IMR-90 (cell line): ENCODE measurements around the gene MASP2. TPM values are rescaled to one million over a fixed set of nuclear protein-coding genes. Genes with fewer than 3 reads are reported as not detected.

Experiments used
- ATAC-seq: fragments of 200-7000 bp; cut with Tn5 transposase; 2 replicates; pipeline ENCODE4 v1.9.1; 2020; ENCODE audit warnings: low read depth, mild to moderate bottlenecking, moderate library complexity
- BruUV-seq: library from RNA; stranded (reverse); fragments of 400-500 nt; replicated peaks from 2 replicates; lab custom pipeline; 2021; lab: Mats Ljungman, UMichigan
- CTCF ChIA-PET: fragments of 300-600 bp; formaldehyde crosslinking; extraction: SDS; loops from one replicate; lab custom pipeline; 2021; ENCODE audit warnings: antibody characterized with exemption; lab: Yijun Ruan, JAX
- POLR2A ChIA-PET: fragments of 300-600 bp; sonication (Branson Sonifier 250); formaldehyde crosslinking; loops from one replicate; lab custom pipeline; 2022; ENCODE audit warnings: antibody characterized with exemption; ENCODE audit not compliant: unreplicated experiment; lab: Charles Lee
- DNase-seq: peaks from one replicate; pipeline ENCODE4 v3.0.0; 2013
- H2AFZ ChIP-seq: replicated peaks from 2 replicates; pipeline ENCODE3; 2013; ENCODE audit warnings: low read length, mild to moderate bottlenecking; ENCODE audit not compliant: poor library complexity
- H2AK5ac ChIP-seq: 2 replicates; pipeline ENCODE4 v1.6.1; 2013; ENCODE audit warnings: low read depth, low read length, inconsistent platforms
- H2AK9ac ChIP-seq: replicated peaks from 2 replicates; pipeline ENCODE3; 2013; ENCODE audit warnings: mild to moderate bottlenecking, low read depth, low read length, moderate library complexity; ENCODE audit not compliant: poor library complexity
- H2BK120ac ChIP-seq: 2 replicates; pipeline ENCODE4 v1.6.1; 2013; ENCODE audit warnings: low read depth, low read length, inconsistent platforms
- H2BK15ac ChIP-seq: 3 replicates; pipeline ENCODE4 v1.6.1; 2013; ENCODE audit warnings: low read depth, low read length, inconsistent platforms
- H2BK20ac ChIP-seq: 2 replicates; pipeline ENCODE4 v1.6.1; 2013; ENCODE audit warnings: low read depth, mild to moderate bottlenecking, inconsistent platforms, low read length, moderate library complexity
- H2BK5ac ChIP-seq: 2 replicates; pipeline ENCODE4 v1.6.1; 2013; ENCODE audit warnings: mild to moderate bottlenecking, low read depth, low read length, inconsistent platforms; ENCODE audit not compliant: poor library complexity, severe bottlenecking
- H3K14ac ChIP-seq: replicated peaks from 2 replicates; pipeline ENCODE4 v1.6.1; 2013; ENCODE audit warnings: low read depth, low read length, inconsistent platforms
- H3K18ac ChIP-seq: 2 replicates; pipeline ENCODE4 v1.6.1; 2013; ENCODE audit warnings: low read depth, low read length, control low read depth
- H3K23ac ChIP-seq: 2 replicates; pipeline ENCODE4 v1.6.1; 2013; ENCODE audit warnings: low read depth, low read length, inconsistent platforms
- H3K27ac ChIP-seq: 2 replicates; pipeline ENCODE4 v1.5.1; 2013; ENCODE audit warnings: mild to moderate bottlenecking, control low read depth, low read length; ENCODE audit not compliant: insufficient read depth
- H3K27me3 ChIP-seq: 2 replicates; pipeline ENCODE4 v1.6.1; 2013; ENCODE audit warnings: low read length; ENCODE audit not compliant: control insufficient read depth, insufficient read depth
- H3K36me3 ChIP-seq: 2 replicates; pipeline ENCODE4 v1.6.1; 2013; ENCODE audit warnings: low read length, mixed read lengths; ENCODE audit not compliant: control insufficient read depth, insufficient read depth
- H3K4ac ChIP-seq: 2 replicates; pipeline ENCODE4 v1.6.1; 2013; ENCODE audit warnings: low read depth, low read length, inconsistent platforms
- H3K4me1 ChIP-seq: 2 replicates; pipeline ENCODE4 v1.6.1; 2013; ENCODE audit warnings: low read length, mixed read lengths; ENCODE audit not compliant: control insufficient read depth, insufficient read depth
- H3K4me2 ChIP-seq: 2 replicates; pipeline ENCODE4 v1.6.1; 2013; ENCODE audit warnings: low read depth, mild to moderate bottlenecking, control low read depth, low read length, moderate library complexity
- H3K4me3 ChIP-seq: 2 replicates; pipeline ENCODE4 v1.5.1; 2013; ENCODE audit warnings: low read depth, mild to moderate bottlenecking, control low read depth, low read length, moderate library complexity; ENCODE audit not compliant: insufficient read depth
- H3K56ac ChIP-seq: 2 replicates; pipeline ENCODE4 v1.6.1; 2013; ENCODE audit warnings: low read length, inconsistent platforms; ENCODE audit not compliant: insufficient read depth; ENCODE audit errors: extremely low read depth
- H3K79me1 ChIP-seq, 2 experiments: 2 replicates each; pipeline ENCODE4 v1.6.1; 2013; ENCODE audit warnings: low read length in 2 of 2, inconsistent platforms in 1 of 2, low read depth in 1 of 2
- H3K9ac ChIP-seq: 2 replicates; pipeline ENCODE4 v1.6.1; 2013; ENCODE audit warnings: low read depth, low read length, control low read depth
- H3K9me1 ChIP-seq: 2 replicates; pipeline ENCODE4 v1.6.1; 2013; ENCODE audit warnings: low read length, inconsistent platforms; ENCODE audit not compliant: insufficient read depth
- H3K9me3 ChIP-seq: 2 replicates; pipeline ENCODE4 v1.6.1; 2013; ENCODE audit warnings: low read length; ENCODE audit not compliant: control insufficient read depth, insufficient read depth
- H4K20me1 ChIP-seq: 2 replicates; pipeline ENCODE4 v1.6.1; 2013; ENCODE audit warnings: low read length, inconsistent platforms; ENCODE audit not compliant: insufficient read depth
- H4K5ac ChIP-seq: 2 replicates; pipeline ENCODE4 v1.6.1; 2013; ENCODE audit warnings: mild to moderate bottlenecking, low read depth, low read length, control low read depth
- H4K8ac ChIP-seq, 2 experiments: 2 replicates each; pipeline ENCODE4 v1.6.1; 2013; ENCODE audit warnings: low read depth in 2 of 2, low read length in 2 of 2, control low read depth in 1 of 2, inconsistent platforms in 1 of 2
- H4K91ac ChIP-seq: 2 replicates; pipeline ENCODE4 v1.6.1; 2013; ENCODE audit warnings: low read depth, low read length, inconsistent platforms; ENCODE audit not compliant: insufficient read depth
- BHLHE40 ChIP-seq: fragments of 150-350 bp; IDR thresholded peaks from 2 replicates; pipeline ENCODE4 v1.6.1; 2016; ENCODE audit warnings: mild to moderate bottlenecking, low read depth, low read length
- CHD1 ChIP-seq: IDR thresholded peaks from 2 replicates; pipeline ENCODE4 v1.6.1; 2012; ENCODE audit warnings: low read depth, low read length, improper control_type of control experiment
- CTCF ChIP-seq: conservative IDR thresholded peaks from 2 replicates; pipeline ENCODE4 v1.5.1; 2012; ENCODE audit warnings: mild to moderate bottlenecking, low read depth, low read length, improper control_type of control experiment
- ELK1 ChIP-seq: fragments of 150-350 bp; IDR thresholded peaks from 2 replicates; pipeline ENCODE4 v1.6.1; 2016; ENCODE audit warnings: low read depth, mild to moderate bottlenecking, low read length, moderate library complexity, borderline replicate concordance
- FOS ChIP-seq: fragments of 150-350 bp; IDR thresholded peaks from 2 replicates; pipeline ENCODE4 v1.6.1; 2016; ENCODE audit warnings: low read depth, low read length
- MAFK ChIP-seq: IDR thresholded peaks from 2 replicates; pipeline ENCODE4 v1.6.1; 2012; ENCODE audit warnings: low read depth, low read length, improper control_type of control experiment
- MAZ ChIP-seq: IDR thresholded peaks from 2 replicates; pipeline ENCODE4 v1.6.1; 2012; ENCODE audit warnings: low read depth, mild to moderate bottlenecking, low read length, improper control_type of control experiment, moderate library complexity, borderline replicate concordance
- MXI1 ChIP-seq: IDR thresholded peaks from 2 replicates; pipeline ENCODE4 v1.6.1; 2012; ENCODE audit warnings: low read depth, mild to moderate bottlenecking, low read length, moderate library complexity, borderline replicate concordance
- NFE2L2 ChIP-seq: fragments of 150-350 bp; IDR thresholded peaks from 2 replicates; pipeline ENCODE4 v1.6.1; 2016; ENCODE audit warnings: low read depth, mild to moderate bottlenecking, low read length
- POLR2A ChIP-seq: IDR thresholded peaks from 2 replicates; pipeline ENCODE4 v1.6.1; 2012; ENCODE audit warnings: mild to moderate bottlenecking, low read depth, low read length
- RAD21 ChIP-seq: IDR thresholded peaks from 2 replicates; pipeline ENCODE4 v1.6.1; 2012; ENCODE audit warnings: low read length, improper control_type of control experiment
- RCOR1 ChIP-seq: IDR thresholded peaks from 2 replicates; pipeline ENCODE4 v1.6.1; 2012; ENCODE audit warnings: mild to moderate bottlenecking, low read length, improper control_type of control experiment; ENCODE audit not compliant: insufficient replicate concordance
- RFX5 ChIP-seq: IDR thresholded peaks from 2 replicates; pipeline ENCODE4 v1.8.0; 2012; ENCODE audit warnings: low read depth, mild to moderate bottlenecking, low read length, moderate library complexity
- SMC3 ChIP-seq: fragments of 150-350 bp; IDR thresholded peaks from 2 replicates; pipeline ENCODE4 v1.6.1; 2016; ENCODE audit warnings: low read depth, mild to moderate bottlenecking, antibody characterized with exemption, low read length, moderate library complexity
- WGBS, 2 experiments: methylation state at CpG; one replicate each; pipeline versions ENCODE4 v1.1.5 to v1.1.7; 2013; ENCODE audit warnings: missing lambda C conversion rate in 2 of 2; ENCODE audit not compliant: insufficient read length in 1 of 2; ENCODE audit errors: extremely low coverage in 2 of 2; 5-methylcytosine and 5-hydroxymethylcytosine counted together
- dilution Hi-C: fragments of 300-500 bp; cut with HindIII; formaldehyde crosslinking; loops from one replicate; pipeline ENCODE4 v1.14.3; 2018; ENCODE audit warnings: low sequenced_read_pairs; ENCODE audit not compliant: unreplicated experiment
- in situ Hi-C: fragments of 300-500 bp; cut with MboI; formaldehyde crosslinking; loops from 3 replicates; pipeline ENCODE4 v1.14.3; 2019; ENCODE audit warnings: low sequenced_read_pairs, inconsistent platforms, mixed read lengths
- intact Hi-C: fragments of 100-400 bp; cut with micrococcal nuclease; formaldehyde crosslinking; loops from 2 replicates; pipeline ENCODE4 v1.10.0; 2022
- polyA plus RNA-seq, 3 experiments: library from polyadenylated mRNA; depleted of rRNA; stranded (reverse); fragments of >200 nt; gene quantifications; 2 replicates each; pipeline ENCODE4 v1.2.3, GENCODE V29; 2012; ENCODE audit warnings: low replicate concordance in 1 of 3
- total RNA-seq: library from RNA; depleted of rRNA; stranded (reverse); fragments of >200 nt; gene quantifications from 2 replicates; pipeline ENCODE4 v1.2.3, GENCODE V29; 2012
- TF ChIP-seq, protein P1 (sequence below): fragments of 150-350 bp; IDR thresholded peaks from 2 replicates; pipeline ENCODE4 v1.6.1; 2017; ENCODE audit warnings: mild to moderate bottlenecking, antibody characterized with exemption, low read length, low read depth

The MASP2 gene
- total and polyA plus RNA-seq, 2 of the 4 experiments (the other 2 are of a cell fraction), result 0.03 TPM; not detected in 1

GRCh38 chr1:11061652-11062365 is 14.8 kb upstream of the MASP2 start:
- Histone ChIP-seq H4K5ac (no peak overlapping the region), H2AK5ac (peak overlapping the region; percentile 22; the same call in 1 of the 2 replicates), H3K18ac (no peak overlapping the region), H3K4me3 (no peak overlapping the region), H3K14ac (no peak overlapping the region), H3K9me1 (peaks cover 8% of the 10 kb centered on the region; the same call in 1 of the 2 replicates), H2BK15ac (no peak overlapping the region), H3K9me3 (no peaks in the 10 kb centered on the region), H3K4me2 (no peak overlapping the region), H3K56ac (no peak overlapping the region), H3K36me3 (peaks cover 30% of the 10 kb centered on the region), H4K20me1 (no peaks in the 10 kb centered on the region; the same call in 1 of the 2 replicates), H3K79me1 (peaks cover 28 to 46% of the 10 kb centered on the region in 2 experiments), H2BK5ac (no peak overlapping the region), H2BK20ac (no peak overlapping the region), H2AK9ac (peak overlapping the region; percentile 33), H2AFZ (peak overlapping the region; percentile 40), H2BK120ac (no peak overlapping the region), H3K9ac (no peak overlapping the region), H3K4ac (no peak overlapping the region), H4K91ac (no peak overlapping the region), H4K8ac (0 out of 4 replicates have a peak overlapping the region, but pooled peaks of 1 of the 2 experiments have one; percentile 42), H3K23ac (peak overlapping the region; percentile 41), H3K27me3 (no peaks in the 10 kb centered on the region), H3K4me1 (peaks cover 8% of the 10 kb centered on the region), H3K27ac (no peak overlapping the region)
- intact Hi-C loops (no loop called here), dilution Hi-C loops (no loop called here), in situ Hi-C loops (no loop called here)
- ChIA-PET POLR2A (no interaction called here), CTCF (interaction anchor here (1.7 kb wide), 1 partner anchor 24 kb away, joined by 9 read pairs; no protein-coding TSS in a partner anchor)
- DNase-seq (no peak), ATAC-seq (no peak)
- no CpG with 5 or more reads among the region's 5 CpGs for WGBS, 2 experiments
- BruUV-seq, result no TSS peak
- TF ChIP-seq POLR2A (no peak), RAD21 (no peak), RCOR1 (no peak), FOS (no peak), BHLHE40 (no peak), CTCF (no peak), NFE2L2 (no peak), MXI1 (no peak), SMC3 (no peak), MAFK (no peak), MAZ (no peak), RFX5 (no peak), ELK1 (no peak), CHD1 (no peak)
- TF ChIP-seq, protein P1, sequence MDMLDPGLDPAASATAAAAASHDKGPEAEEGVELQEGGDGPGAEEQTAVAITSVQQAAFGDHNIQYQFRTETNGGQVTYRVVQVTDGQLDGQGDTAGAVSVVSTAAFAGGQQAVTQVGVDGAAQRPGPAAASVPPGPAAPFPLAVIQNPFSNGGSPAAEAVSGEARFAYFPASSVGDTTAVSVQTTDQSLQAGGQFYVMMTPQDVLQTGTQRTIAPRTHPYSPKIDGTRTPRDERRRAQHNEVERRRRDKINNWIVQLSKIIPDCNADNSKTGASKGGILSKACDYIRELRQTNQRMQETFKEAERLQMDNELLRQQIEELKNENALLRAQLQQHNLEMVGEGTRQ, result no peak
